ENCODE results near the gene MAP7D3. TPM values are rescaled to one million over a fixed set of nuclear protein-coding genes. Genes with fewer than 3 reads are reported as not detected.

The MAP7D3 gene
- total RNA-seq, 1 experiment from 2014 or later: 15.0 TPM

- DNase-seq (ENCODE audit: low read depth, low spot score) (no peak), ATAC-seq (no peak)
- ChIA-PET CTCF (interaction anchor here (3.2 kb wide), 1 partner anchor 242 kb away, joined by 20 read pairs; no protein-coding TSS in a partner anchor), RAD21 (ENCODE audit: low non-redundant PET in 1 of 2, low total read pairs in 2 of 2, uncharacterized antibody in 2 of 2, unreplicated experiment in 2 of 2) (no interaction called here), POLR2A (no interaction called here)
- Histone ChIP-seq H3K4me1 (ENCODE audit: control insufficient read depth in 1 of 2, insufficient read depth in 2 of 2, low read length in 2 of 2) (peaks cover 0 to 7% of the 10 kb centered on the region in 2 experiments; a peak in 2 of 4 replicates), H2AFZ (ENCODE audit: low read depth, low read length, poor library complexity, severe bottlenecking) (no peak overlapping the region), H3K27ac (ENCODE audit: low read depth, low read length) (no peak overlapping the region), H3K9me3 (ENCODE audit: control insufficient read depth in 1 of 2, insufficient read depth in 1 of 2, low read depth in 1 of 2, low read length in 2 of 2) (no peaks in the 10 kb centered on the region), H3K4me3 (replicated peaks in 1 of 2; ENCODE audit: low read depth in 1 of 2, low read length in 2 of 2) (no peak overlapping the region), H4K20me1 (ENCODE audit: insufficient read depth) (no peaks in the 10 kb centered on the region), H3K9me2 (ENCODE audit: insufficient read depth) (no peaks in the 10 kb centered on the region), H3K27me3 (ENCODE audit: insufficient read depth, low read length) (no peaks in the 10 kb centered on the region), H3K9ac (ENCODE audit: low read length) (no peak overlapping the region), H3K79me2 (ENCODE audit: insufficient read depth, low read length) (no peaks in the 10 kb centered on the region), H3K4me2 (ENCODE audit: low read length) (no peak overlapping the region), H3K36me3 (ENCODE audit: control insufficient read depth in 1 of 2, insufficient read depth in 2 of 2, low read length in 2 of 2) (no peaks in the 10 kb centered on the region)
- no TSS peak for BruUV-seq (replicated peaks)
- no peak for TF ChIP-seq POLR2A (IDR thresholded peaks at IDR 0.05; ENCODE audit: borderline replicate concordance, extremely low read depth, insufficient read depth, insufficient read length)
- TF ChIP-seq, protein P1, sequence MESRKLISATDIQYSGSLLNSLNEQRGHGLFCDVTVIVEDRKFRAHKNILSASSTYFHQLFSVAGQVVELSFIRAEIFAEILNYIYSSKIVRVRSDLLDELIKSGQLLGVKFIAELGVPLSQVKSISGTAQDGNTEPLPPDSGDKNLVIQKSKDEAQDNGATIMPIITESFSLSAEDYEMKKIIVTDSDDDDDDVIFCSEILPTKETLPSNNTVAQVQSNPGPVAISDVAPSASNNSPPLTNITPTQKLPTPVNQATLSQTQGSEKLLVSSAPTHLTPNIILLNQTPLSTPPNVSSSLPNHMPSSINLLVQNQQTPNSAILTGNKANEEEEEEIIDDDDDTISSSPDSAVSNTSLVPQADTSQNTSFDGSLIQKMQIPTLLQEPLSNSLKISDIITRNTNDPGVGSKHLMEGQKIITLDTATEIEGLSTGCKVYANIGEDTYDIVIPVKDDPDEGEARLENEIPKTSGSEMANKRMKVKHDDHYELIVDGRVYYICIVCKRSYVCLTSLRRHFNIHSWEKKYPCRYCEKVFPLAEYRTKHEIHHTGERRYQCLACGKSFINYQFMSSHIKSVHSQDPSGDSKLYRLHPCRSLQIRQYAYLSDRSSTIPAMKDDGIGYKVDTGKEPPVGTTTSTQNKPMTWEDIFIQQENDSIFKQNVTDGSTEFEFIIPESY (IDR thresholded peaks at IDR 0.05; ENCODE audit: extremely low read depth, insufficient replicate concordance, low read length): no peak
- no peak for TF ChIP-seq ZFX (IDR thresholded peaks at IDR 0.05)
- TF ChIP-seq EGR1 (IDR thresholded peaks at IDR 0.05; ENCODE audit: low read depth): no peak
- TF ChIP-seq, protein P2, sequence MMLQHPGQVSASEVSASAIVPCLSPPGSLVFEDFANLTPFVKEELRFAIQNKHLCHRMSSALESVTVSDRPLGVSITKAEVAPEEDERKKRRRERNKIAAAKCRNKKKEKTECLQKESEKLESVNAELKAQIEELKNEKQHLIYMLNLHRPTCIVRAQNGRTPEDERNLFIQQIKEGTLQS (IDR thresholded peaks at IDR 0.05): no peak
- no peak for TF ChIP-seq EZH2 (IDR thresholded peaks at IDR 0.05)
- TF ChIP-seq CBX3 (IDR thresholded peaks at IDR 0.05; ENCODE audit: low read depth): no peak
- TF ChIP-seq CEBPB (IDR thresholded peaks at IDR 0.05; ENCODE audit: low read depth): no peak
- no peak for TF ChIP-seq JUND (IDR thresholded peaks at IDR 0.05)
- TF ChIP-seq SP1 (IDR thresholded peaks at IDR 0.05; ENCODE audit: low read depth): no peak
- TF ChIP-seq ELF1 (IDR thresholded peaks at IDR 0.05; ENCODE audit: borderline replicate concordance, low read depth): no peak
- no peak for TF ChIP-seq EZH2phosphoT487 (IDR thresholded peaks at IDR 0.05; ENCODE audit: borderline replicate concordance)
- TF ChIP-seq YY1 (IDR thresholded peaks at IDR 0.05; ENCODE audit: extremely low read depth, insufficient replicate concordance, low read depth, low read length): no peak
- TF ChIP-seq REST (IDR thresholded peaks at IDR 0.05; ENCODE audit: low read depth): no peak
- no peak for TF ChIP-seq TCF7L2 (IDR thresholded peaks at IDR 0.05; ENCODE audit: borderline replicate concordance, extremely low read depth, insufficient read depth, insufficient read length)
- intact Hi-C loops (cut with micrococcal nuclease): loop anchor here (10.0 kb wide), 1 partner anchor 105 kb away; no protein-coding TSS in a partner anchor
Observed at GRCh38 chrX:136269921-136270320, 18.7 kb upstream of the MAP7D3 start.

Measured in HCT116 (cell line).